Neutrophil (primary cell): Measurements from ENCODE around the gene DHX8.

ENCODE experiments used
- H3K27ac ChIP-seq: fragments of 200-600 bp; sonication (generic); 2 replicates; pipeline ENCODE4 v1.5.1; 2016; ENCODE audit warnings: mild to moderate bottlenecking, moderate library complexity
- H3K27me3 ChIP-seq: fragments of 200-600 bp; sonication (generic); 2 replicates; pipeline ENCODE4 v1.6.0; 2016; ENCODE audit warnings: mild to moderate bottlenecking
- H3K36me3 ChIP-seq: fragments of 200-600 bp; sonication (generic); 2 replicates; pipeline ENCODE4 v1.5.1; 2017
- H3K4me1 ChIP-seq, 2 experiments: fragments of 200-600 bp in 1 of 2; sonication (generic) in 1 of 2; 1 replicate in 1 of 2; 2 replicates in 1 of 2; pipeline versions ENCODE4 v1.5.1 to v1.6.1; 2013 to 2016; ENCODE audit warnings: low read depth in 1 of 2, low read length in 1 of 2, mild to moderate bottlenecking in 1 of 2, moderate library complexity in 1 of 2; ENCODE audit not compliant: control insufficient read depth in 1 of 2, insufficient read depth in 1 of 2
- H3K4me3 ChIP-seq, 2 experiments: fragments of 200-600 bp in 1 of 2; sonication (generic) in 1 of 2; 1 replicate in 1 of 2; 2 replicates in 1 of 2; pipeline ENCODE4 v1.5.1; 2013 to 2016; ENCODE audit warnings: low read depth in 1 of 2, low read length in 1 of 2, mild to moderate bottlenecking in 1 of 2, moderate library complexity in 1 of 2
- H3K9me3 ChIP-seq: fragments of 200-600 bp; sonication (generic); 2 replicates; pipeline ENCODE4 v1.5.1; 2016
- TF ChIP-seq, protein P1 (sequence below): fragments of 200-600 bp; sonication (generic); IDR thresholded peaks from 2 replicates; pipeline ENCODE4 v1.5.1; 2016; ENCODE audit warnings: antibody characterized with exemption

Gene DHX8

DNA sequence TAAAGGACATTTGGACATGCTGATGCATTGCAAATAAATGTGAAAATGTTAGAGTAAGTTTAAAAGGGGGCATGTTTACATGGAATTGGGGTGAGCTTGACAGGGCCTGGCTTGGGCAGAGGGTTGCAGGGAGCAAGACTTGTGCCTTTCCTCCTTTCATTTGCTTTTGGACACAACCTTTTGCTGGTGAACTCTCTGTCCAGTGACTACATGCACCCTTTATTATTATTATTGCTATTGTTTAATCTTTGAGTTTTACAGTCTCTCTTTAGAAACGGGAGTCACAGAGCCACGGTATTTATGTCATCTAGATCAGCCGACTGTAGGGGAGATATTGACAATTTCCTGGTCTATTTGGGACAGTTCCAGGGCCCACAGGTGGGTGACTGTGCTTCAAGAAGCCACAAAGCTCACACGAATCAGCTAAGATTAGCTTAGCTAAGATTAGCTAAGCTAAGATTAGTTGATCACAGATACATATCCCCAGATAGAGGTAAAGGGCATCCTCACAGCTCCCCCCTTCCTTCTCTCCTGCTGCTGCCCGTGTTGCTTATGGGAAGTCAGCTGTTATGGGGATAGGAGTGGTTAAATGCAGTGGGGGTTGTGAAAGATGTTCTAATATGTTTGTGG is 91.2 kb downstream of the DHX8 start:
- peaks cover 46% of the 10 kb centered on the region for H3K27me3 ChIP-seq
- H3K4me1 ChIP-seq, result no peaks in the 10 kb centered on the region
- no peaks in the 10 kb centered on the region for H3K9me3 ChIP-seq
- H3K4me3 ChIP-seq, result no peak overlapping the region
- TF ChIP-seq, protein P1, sequence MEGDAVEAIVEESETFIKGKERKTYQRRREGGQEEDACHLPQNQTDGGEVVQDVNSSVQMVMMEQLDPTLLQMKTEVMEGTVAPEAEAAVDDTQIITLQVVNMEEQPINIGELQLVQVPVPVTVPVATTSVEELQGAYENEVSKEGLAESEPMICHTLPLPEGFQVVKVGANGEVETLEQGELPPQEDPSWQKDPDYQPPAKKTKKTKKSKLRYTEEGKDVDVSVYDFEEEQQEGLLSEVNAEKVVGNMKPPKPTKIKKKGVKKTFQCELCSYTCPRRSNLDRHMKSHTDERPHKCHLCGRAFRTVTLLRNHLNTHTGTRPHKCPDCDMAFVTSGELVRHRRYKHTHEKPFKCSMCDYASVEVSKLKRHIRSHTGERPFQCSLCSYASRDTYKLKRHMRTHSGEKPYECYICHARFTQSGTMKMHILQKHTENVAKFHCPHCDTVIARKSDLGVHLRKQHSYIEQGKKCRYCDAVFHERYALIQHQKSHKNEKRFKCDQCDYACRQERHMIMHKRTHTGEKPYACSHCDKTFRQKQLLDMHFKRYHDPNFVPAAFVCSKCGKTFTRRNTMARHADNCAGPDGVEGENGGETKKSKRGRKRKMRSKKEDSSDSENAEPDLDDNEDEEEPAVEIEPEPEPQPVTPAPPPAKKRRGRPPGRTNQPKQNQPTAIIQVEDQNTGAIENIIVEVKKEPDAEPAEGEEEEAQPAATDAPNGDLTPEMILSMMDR, result no peak
- no peaks in the 10 kb centered on the region for H3K36me3 ChIP-seq
- no peak overlapping the region for H3K27ac ChIP-seq
